WERI-Rb-1 (cell line): ENCODE measurements around the gene PTPRS.

ENCODE experiments used
- DNase-seq: peaks from one replicate; pipeline ENCODE4 v3.0.0-alpha.2; 2020
- H3K27ac ChIP-seq: fragments of 250-450 bp; sonication (Bioruptor Pico); 2 replicates; pipeline ENCODE4 v1.5.1; 2020; ENCODE audit warnings: mild to moderate bottlenecking, moderate library complexity
- H3K27me3 ChIP-seq: fragments of 250-450 bp; sonication (Bioruptor Pico); 2 replicates; pipeline ENCODE4 v1.5.1; 2021; ENCODE audit warnings: mild to moderate bottlenecking, low read depth, moderate library complexity; ENCODE audit not compliant: insufficient read depth, severe bottlenecking
- H3K36me3 ChIP-seq: fragments of 250-450 bp; sonication (Bioruptor Pico); 2 replicates; pipeline ENCODE4 v1.5.1; 2020; ENCODE audit warnings: mild to moderate bottlenecking, moderate library complexity
- H3K4me3 ChIP-seq: 2 replicates; pipeline ENCODE4 v1.5.1; 2011; ENCODE audit warnings: low read depth, mild to moderate bottlenecking, control low read depth, low read length
- H3K9me3 ChIP-seq: fragments of 250-450 bp; sonication (Bioruptor Pico); 2 replicates; pipeline ENCODE4 v1.5.1; 2021; ENCODE audit warnings: mild to moderate bottlenecking, moderate library complexity; ENCODE audit not compliant: severe bottlenecking
- TF ChIP-seq, protein P1 (sequence below): IDR thresholded peaks from 2 replicates; pipeline ENCODE4 v1.5.1; 2011; ENCODE audit warnings: low read depth, mild to moderate bottlenecking, control low read depth, inconsistent platforms, low read length

PTPRS gene

DNA sequence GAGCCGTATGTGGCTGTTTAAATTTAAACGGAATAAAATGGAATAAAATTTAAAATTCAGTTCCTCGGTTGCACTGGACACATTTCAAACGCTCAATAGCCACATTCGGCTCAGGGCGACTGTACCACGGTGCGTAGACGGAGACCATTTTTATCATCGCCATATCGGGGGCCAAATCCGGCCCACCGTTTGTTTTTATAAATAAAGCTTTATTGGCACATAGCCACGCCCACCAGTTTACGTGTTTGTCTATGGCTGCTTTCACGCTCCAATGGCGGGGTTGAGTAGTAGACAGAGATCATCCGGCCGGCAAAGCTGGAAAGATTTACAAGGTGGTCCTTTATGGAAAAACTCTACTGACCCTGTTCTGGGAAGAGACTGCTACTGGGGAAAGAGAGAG lies 33.0 kb downstream of the PTPRS start:
- Histone ChIP-seq H3K27ac (no peak overlapping the region), H3K4me3 (no peak overlapping the region), H3K9me3 (no peaks in the 10 kb centered on the region), H3K36me3 (peaks cover 3% of the 10 kb centered on the region), H3K27me3 (no peaks in the 10 kb centered on the region)
- DNase-seq, result no peak
- TF ChIP-seq, protein P1, sequence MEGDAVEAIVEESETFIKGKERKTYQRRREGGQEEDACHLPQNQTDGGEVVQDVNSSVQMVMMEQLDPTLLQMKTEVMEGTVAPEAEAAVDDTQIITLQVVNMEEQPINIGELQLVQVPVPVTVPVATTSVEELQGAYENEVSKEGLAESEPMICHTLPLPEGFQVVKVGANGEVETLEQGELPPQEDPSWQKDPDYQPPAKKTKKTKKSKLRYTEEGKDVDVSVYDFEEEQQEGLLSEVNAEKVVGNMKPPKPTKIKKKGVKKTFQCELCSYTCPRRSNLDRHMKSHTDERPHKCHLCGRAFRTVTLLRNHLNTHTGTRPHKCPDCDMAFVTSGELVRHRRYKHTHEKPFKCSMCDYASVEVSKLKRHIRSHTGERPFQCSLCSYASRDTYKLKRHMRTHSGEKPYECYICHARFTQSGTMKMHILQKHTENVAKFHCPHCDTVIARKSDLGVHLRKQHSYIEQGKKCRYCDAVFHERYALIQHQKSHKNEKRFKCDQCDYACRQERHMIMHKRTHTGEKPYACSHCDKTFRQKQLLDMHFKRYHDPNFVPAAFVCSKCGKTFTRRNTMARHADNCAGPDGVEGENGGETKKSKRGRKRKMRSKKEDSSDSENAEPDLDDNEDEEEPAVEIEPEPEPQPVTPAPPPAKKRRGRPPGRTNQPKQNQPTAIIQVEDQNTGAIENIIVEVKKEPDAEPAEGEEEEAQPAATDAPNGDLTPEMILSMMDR, result no peak

DNA sequence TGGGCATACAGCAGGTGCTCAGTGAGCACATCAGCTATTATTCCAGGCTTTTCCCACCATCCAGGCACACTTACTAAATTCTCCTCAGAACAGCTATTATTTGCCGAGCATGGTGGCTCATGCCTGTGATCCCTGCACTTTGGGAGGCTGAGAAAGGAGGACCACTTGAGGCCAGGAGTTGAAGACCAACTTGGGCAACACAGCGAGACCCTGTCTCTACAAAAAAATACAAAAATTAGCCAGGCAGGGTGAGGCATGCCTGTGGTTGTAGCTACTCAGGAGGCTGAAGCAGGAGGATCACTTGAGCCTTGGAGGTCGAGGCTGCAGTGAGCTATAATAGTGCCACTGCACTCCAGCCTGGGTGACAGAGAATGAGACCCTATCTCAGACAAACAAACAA lies 35.4 kb downstream of the PTPRS start:
- Histone ChIP-seq H3K27me3 (no peaks in the 10 kb centered on the region), H3K4me3 (no peak overlapping the region), H3K9me3 (no peaks in the 10 kb centered on the region), H3K36me3 (no peaks in the 10 kb centered on the region), H3K27ac (no peak overlapping the region)
- DNase-seq, result no peak
- TF ChIP-seq, protein P1, result no peak

- Histone ChIP-seq H3K4me3 (no peak overlapping the region), H3K27ac (no peak overlapping the region), H3K36me3 (no peaks in the 10 kb centered on the region), H3K27me3 (no peaks in the 10 kb centered on the region), H3K9me3 (no peaks in the 10 kb centered on the region)
- DNase-seq, result no peak
- TF ChIP-seq, protein P1, result no peak
Measured at GRCh38 chr19:5304486-5304885, 36.1 kb downstream of the PTPRS start.

DNA sequence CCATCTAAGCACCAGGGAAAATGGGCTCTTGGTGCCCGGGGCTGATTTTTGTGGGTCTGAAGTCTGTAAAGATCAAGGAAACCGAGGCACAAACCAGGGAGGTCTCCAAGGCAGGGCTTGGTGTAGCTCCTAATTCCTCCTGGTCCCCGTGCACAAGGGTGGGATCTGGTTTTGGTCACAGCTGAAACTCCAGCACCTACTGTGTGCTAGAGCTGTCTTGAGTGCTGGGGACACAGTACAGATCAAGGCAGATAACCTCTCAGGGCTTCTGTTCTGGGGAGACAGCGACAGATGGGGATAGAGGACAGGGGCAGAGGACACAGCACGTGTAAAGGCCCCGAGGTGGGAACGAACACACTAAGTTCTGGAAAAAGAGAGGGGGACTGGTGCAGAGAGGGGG lies 37.4 kb downstream of the PTPRS start:
- TF ChIP-seq, protein P1, result no peak
- Histone ChIP-seq H3K4me3 (no peak overlapping the region), H3K36me3 (no peaks in the 10 kb centered on the region), H3K27me3 (no peaks in the 10 kb centered on the region), H3K27ac (no peak overlapping the region), H3K9me3 (no peaks in the 10 kb centered on the region)
- DNase-seq, result no peak

DNA sequence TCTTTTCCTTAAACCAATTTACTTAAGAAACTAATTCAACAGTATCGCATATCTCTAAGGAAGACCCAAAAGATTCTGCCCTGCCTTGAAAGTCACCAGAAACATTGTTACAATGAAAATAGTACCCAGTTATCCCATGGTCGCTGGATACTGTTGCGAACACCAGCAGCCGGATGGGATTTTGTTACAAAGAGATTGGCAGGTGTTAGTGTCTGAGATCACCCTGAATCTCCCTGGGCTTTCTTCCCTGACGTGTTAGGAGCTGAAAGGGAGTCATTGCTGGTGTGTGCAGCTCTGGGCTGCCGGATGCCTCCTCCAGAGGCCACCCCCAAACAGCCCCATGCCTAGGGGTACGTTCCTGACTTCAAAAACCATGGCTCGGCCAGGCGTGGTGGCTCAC lies 38.2 kb downstream of the PTPRS start:
- Histone ChIP-seq H3K27ac (no peak overlapping the region), H3K9me3 (no peaks in the 10 kb centered on the region), H3K4me3 (no peak overlapping the region), H3K36me3 (no peaks in the 10 kb centered on the region), H3K27me3 (no peaks in the 10 kb centered on the region)
- no peak for DNase-seq
- TF ChIP-seq, protein P1, result no peak

DNA sequence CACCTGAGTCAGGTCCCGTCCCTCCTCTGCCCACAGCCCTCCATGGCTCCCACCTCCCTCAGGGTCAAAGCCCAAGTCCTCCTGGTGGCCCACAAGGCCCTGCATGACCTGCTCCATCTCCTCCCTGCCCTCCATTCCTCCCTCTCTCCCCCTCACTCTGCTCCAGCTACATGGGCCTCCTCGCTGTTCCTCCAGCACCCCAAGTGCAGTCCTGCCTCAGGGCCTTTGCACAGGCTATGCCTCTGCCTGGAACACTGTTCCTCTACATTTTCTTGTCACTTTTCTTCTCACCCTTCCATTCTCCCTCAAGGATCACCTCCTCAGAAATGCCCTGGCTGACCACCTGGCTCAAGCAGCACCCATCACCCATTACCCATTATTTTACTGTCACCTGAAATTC lies 41.5 kb downstream of the PTPRS start:
- no peak for DNase-seq
- Histone ChIP-seq H3K27ac (no peak overlapping the region), H3K27me3 (no peaks in the 10 kb centered on the region)

More for the DNA sequence above, 41.5 kb downstream of the PTPRS start:
- TF ChIP-seq, protein P1, result no peak
- H3K36me3 ChIP-seq, result no peaks in the 10 kb centered on the region
- no peaks in the 10 kb centered on the region for H3K9me3 ChIP-seq
- H3K4me3 ChIP-seq, result no peak overlapping the region
